Measurements from ENCODE around the gene AMOTL2.

GRCh38 chr3:134361162-134361835 is 12.9 kb downstream of the AMOTL2 start:
- TF ChIP-seq CTCF (IDR thresholded peaks at IDR 0.05 in 4 of 5, conservative IDR thresholded peaks at IDR 0.05 in 1 of 5) (no peak), POLR2A (IDR thresholded peaks at IDR 0.05) (no peak)
